AG09319 (cell line): Measurements from ENCODE around the gene APC.

ENCODE experiments used
- DNase-seq: peaks from one replicate; pipeline ENCODE4 v3.0.0-alpha.2; 2010; ENCODE audit warnings: low read depth; ENCODE audit errors: extremely low read depth
- CTCF ChIP-seq: IDR thresholded peaks from 2 replicates; pipeline ENCODE4 v1.5.1; 2011; ENCODE audit warnings: low read depth, mild to moderate bottlenecking, inconsistent platforms, low read length, moderate library complexity

The APC gene

DNA sequence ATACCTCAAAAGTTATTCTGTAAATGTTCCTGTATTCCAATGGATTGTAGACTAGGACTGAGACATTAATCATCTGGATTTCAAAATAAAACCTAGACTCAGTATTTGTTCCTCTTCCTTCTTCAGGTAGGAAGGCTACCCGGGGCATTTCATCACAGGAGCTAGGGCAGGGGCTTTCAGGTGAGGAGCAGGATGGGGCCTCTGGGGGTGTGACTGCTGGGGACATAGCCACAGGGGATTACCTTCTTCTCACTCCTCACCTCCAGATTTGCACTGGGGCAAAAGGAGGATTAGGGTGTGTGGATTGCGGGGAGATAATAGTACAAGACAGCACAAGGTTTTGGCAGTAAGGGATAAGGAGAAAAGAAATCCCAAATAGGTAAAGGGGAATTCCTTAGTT, 85.5 kb downstream of the APC start:
- DNase-seq, result no peak
- no peak for TF ChIP-seq CTCF

DNA sequence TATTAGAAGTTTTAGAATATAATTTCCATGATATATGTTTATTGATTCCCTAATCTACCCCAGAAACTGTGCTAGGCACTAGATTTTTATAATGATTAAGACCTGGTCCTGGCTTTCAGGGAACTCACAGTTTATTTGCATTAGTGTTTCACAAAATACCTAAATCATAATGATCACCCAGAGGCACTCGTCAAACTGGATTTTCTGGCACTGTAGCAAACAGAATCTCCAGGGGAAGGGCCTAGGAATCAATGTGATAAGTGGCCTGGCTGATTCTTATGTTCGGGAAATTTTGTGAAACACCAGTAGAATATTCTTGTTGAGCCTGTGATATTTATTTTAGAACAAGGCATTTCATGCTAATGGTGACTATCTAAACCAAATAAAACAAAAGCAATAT, 86.0 kb downstream of the APC start:
- no peak for DNase-seq
- TF ChIP-seq CTCF, result no peak

GRCh38 chr5:112824197-112824596, 86.5 kb downstream of the APC start:
- TF ChIP-seq CTCF, result no peak
- no peak for DNase-seq

DNA sequence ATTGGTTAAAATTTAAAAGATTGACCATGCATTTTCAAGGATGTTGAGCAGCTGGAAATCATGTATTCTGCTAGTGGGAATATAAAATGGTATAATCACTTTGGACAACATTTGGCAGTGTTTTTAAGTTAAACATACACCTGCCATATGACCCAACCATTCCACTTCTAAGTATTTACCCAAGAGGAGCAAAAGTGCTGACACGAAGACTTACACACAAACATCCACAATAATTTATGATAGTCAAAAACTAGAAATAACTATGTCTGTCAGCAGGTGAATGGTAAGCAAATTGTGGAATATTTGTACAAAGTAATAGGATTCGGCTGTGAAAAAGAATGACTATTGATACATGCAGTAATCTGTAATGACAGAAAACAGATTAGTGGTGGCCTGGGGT, 92.7 kb downstream of the APC start:
- no peak for DNase-seq
- no peak for TF ChIP-seq CTCF

DNA sequence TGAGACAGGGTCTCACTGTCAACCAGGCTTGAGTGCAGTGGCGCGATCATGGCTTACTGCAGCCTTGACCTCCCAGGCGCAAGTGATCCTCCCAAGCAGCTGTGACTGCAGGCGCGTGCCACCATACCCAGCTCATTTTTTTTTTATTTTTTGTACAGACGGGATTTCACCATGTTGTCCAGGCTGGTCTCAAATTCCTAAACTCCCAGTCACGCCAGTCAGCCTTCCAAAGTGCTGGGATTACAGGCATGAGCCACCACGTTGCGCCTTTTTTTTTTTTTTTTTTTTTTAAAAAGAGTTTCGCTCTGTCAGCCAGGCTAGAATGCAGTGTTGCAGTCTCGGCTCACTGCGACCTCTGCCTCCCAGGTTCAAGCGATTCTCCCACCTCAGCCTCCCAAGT, 96.3 kb downstream of the APC start:
- no peak for TF ChIP-seq CTCF
- DNase-seq, result no peak

GRCh38 chr5:112844489-112844888, 106.8 kb downstream of the APC start:
- no peak for DNase-seq
- TF ChIP-seq CTCF, result no peak

GRCh38 chr5:112846556-112846955, 108.9 kb downstream of the APC start:
- TF ChIP-seq CTCF, result no peak
- no peak for DNase-seq
